ENCODE data around the gene TCERG1. TPM values are rescaled to one million over a fixed set of nuclear protein-coding genes. Genes with fewer than 3 reads are reported as not detected.
A peak's percentile ranks its signal among the peaks of the same experiment; 100 is the strongest.

TCERG1 gene
- total RNA-seq, 1 donor from 2014 or later, result 40.5 TPM

GRCh38 chr5:146402949-146403348, 44.2 kb upstream of the TCERG1 start:
- no peak for TF ChIP-seq CTCF (IDR thresholded peaks at IDR 0.05)
- H3K36me3 Mint-ChIP-seq (ENCODE audit: low read depth), result no peaks in the 10 kb centered on the region
- H3K4me3 Mint-ChIP-seq (ENCODE audit: unreplicated experiment), result no peak overlapping the region

GRCh38 chr5:146409054-146409671, 38.0 kb upstream of the TCERG1 start:
- no peaks in the 10 kb centered on the region for H3K36me3 Mint-ChIP-seq (ENCODE audit: low read depth)
- no peak for DNase-seq (ENCODE audit: low spot score)
- H3K4me3 Mint-ChIP-seq (ENCODE audit: unreplicated experiment), result peak overlapping the region; percentile 7
- no peak for TF ChIP-seq CTCF (IDR thresholded peaks at IDR 0.05)
- no peak overlapping the region for H3K27ac Mint-ChIP-seq (ENCODE audit: unreplicated experiment)
- peaks cover 7% of the 10 kb centered on the region for H3K4me1 Mint-ChIP-seq (ENCODE audit: low read depth)
- peaks cover 2% of the 10 kb centered on the region for H3K27me3 Mint-ChIP-seq (ENCODE audit: low read depth)
- H3K9me3 Mint-ChIP-seq (ENCODE audit: low read depth), result no peaks in the 10 kb centered on the region

More at GRCh38 chr5:146402949-146403348, 44.2 kb upstream of the TCERG1 start:
- H3K27ac Mint-ChIP-seq (ENCODE audit: unreplicated experiment), result no peak overlapping the region
- peaks cover 43% of the 10 kb centered on the region for H3K27me3 Mint-ChIP-seq (ENCODE audit: low read depth)
- H3K9me3 Mint-ChIP-seq (ENCODE audit: low read depth), result no peaks in the 10 kb centered on the region
- no peak for DNase-seq (ENCODE audit: low spot score)
- H3K4me1 Mint-ChIP-seq (ENCODE audit: low read depth), result no peaks in the 10 kb centered on the region

GRCh38 chr5:146410272-146410671, 36.9 kb upstream of the TCERG1 start:
- no peak overlapping the region for H3K27ac Mint-ChIP-seq (ENCODE audit: unreplicated experiment)
- H3K4me1 Mint-ChIP-seq (ENCODE audit: low read depth), result peaks cover 7% of the 10 kb centered on the region
- H3K27me3 Mint-ChIP-seq (ENCODE audit: low read depth), result peaks cover 2% of the 10 kb centered on the region
- no peak for TF ChIP-seq CTCF (IDR thresholded peaks at IDR 0.05)
- no peak for DNase-seq (ENCODE audit: low spot score)
- no peak overlapping the region for H3K4me3 Mint-ChIP-seq (ENCODE audit: unreplicated experiment)
- no peaks in the 10 kb centered on the region for H3K9me3 Mint-ChIP-seq (ENCODE audit: low read depth)
- H3K36me3 Mint-ChIP-seq (ENCODE audit: low read depth), result no peaks in the 10 kb centered on the region

GRCh38 chr5:146419696-146420095, 27.4 kb upstream of the TCERG1 start:
- no peak overlapping the region for H3K4me3 Mint-ChIP-seq (ENCODE audit: unreplicated experiment)
- no peaks in the 10 kb centered on the region for H3K4me1 Mint-ChIP-seq (ENCODE audit: low read depth)
- no peak for DNase-seq (ENCODE audit: low spot score)
- peaks cover 21% of the 10 kb centered on the region for H3K27me3 Mint-ChIP-seq (ENCODE audit: low read depth)
- H3K9me3 Mint-ChIP-seq (ENCODE audit: low read depth), result no peaks in the 10 kb centered on the region
- H3K27ac Mint-ChIP-seq (ENCODE audit: unreplicated experiment), result no peak overlapping the region
- peaks cover 1% of the 10 kb centered on the region for H3K36me3 Mint-ChIP-seq (ENCODE audit: low read depth)
- no peak for TF ChIP-seq CTCF (IDR thresholded peaks at IDR 0.05)

GRCh38 chr5:146425023-146425422, 22.1 kb upstream of the TCERG1 start:
- H3K4me3 Mint-ChIP-seq (ENCODE audit: unreplicated experiment), result no peak overlapping the region
- no peaks in the 10 kb centered on the region for H3K9me3 Mint-ChIP-seq (ENCODE audit: low read depth)
- H3K27ac Mint-ChIP-seq (ENCODE audit: unreplicated experiment), result no peak overlapping the region
- peaks cover 27% of the 10 kb centered on the region for H3K27me3 Mint-ChIP-seq (ENCODE audit: low read depth)
- peaks cover 1% of the 10 kb centered on the region for H3K36me3 Mint-ChIP-seq (ENCODE audit: low read depth)
- no peak for TF ChIP-seq CTCF (IDR thresholded peaks at IDR 0.05)
- peaks cover 3% of the 10 kb centered on the region for H3K4me1 Mint-ChIP-seq (ENCODE audit: low read depth)
- DNase-seq (ENCODE audit: low spot score), result no peak

Measured in chondrocyte (in vitro differentiated cells).